HL-60 (cell line): Measurements from ENCODE around the gene NHSL2.

Experiments used
- POLR2AphosphoS5 ChIP-seq: IDR thresholded peaks from 2 replicates; pipeline ENCODE4 v1.6.1; 2012; ENCODE audit warnings: low read depth
- TF ChIP-seq, protein P1 (sequence below): IDR thresholded peaks from one replicate; pipeline ENCODE4 v1.5.1; 2011; ENCODE audit warnings: low read length, control low read depth, inconsistent platforms; ENCODE audit not compliant: insufficient read depth

- TF ChIP-seq, protein P1, sequence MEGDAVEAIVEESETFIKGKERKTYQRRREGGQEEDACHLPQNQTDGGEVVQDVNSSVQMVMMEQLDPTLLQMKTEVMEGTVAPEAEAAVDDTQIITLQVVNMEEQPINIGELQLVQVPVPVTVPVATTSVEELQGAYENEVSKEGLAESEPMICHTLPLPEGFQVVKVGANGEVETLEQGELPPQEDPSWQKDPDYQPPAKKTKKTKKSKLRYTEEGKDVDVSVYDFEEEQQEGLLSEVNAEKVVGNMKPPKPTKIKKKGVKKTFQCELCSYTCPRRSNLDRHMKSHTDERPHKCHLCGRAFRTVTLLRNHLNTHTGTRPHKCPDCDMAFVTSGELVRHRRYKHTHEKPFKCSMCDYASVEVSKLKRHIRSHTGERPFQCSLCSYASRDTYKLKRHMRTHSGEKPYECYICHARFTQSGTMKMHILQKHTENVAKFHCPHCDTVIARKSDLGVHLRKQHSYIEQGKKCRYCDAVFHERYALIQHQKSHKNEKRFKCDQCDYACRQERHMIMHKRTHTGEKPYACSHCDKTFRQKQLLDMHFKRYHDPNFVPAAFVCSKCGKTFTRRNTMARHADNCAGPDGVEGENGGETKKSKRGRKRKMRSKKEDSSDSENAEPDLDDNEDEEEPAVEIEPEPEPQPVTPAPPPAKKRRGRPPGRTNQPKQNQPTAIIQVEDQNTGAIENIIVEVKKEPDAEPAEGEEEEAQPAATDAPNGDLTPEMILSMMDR = no peak
- TF ChIP-seq POLR2AphosphoS5 = no peak
Observed at GRCh38 chrX:72078411-72078810, 167.8 kb downstream of the NHSL2 start.
